ENCODE results near the gene CPXM2.

The CPXM2 gene

DNA sequence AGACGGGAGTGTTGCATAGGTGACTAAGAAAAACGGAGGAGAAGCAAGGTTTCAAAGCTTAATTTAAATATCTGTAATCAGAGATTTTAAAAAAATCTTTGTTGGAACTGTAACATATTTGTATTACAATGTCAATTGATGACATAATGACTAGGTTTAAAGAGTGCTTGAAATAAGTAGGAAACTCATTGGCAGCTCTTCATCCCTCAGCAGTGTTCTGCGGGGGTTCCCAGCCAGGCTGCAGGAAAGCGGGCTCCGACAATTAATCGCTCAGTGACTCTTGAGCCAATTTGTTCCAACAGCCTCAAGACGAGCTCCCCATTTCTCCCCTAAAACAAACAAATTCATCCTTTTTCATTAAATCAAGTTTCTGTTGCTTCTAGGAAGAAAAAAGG is 22.6 kb downstream of the CPXM2 start:
- DNase-seq (ENCODE audit: low read depth): no peak

DNA sequence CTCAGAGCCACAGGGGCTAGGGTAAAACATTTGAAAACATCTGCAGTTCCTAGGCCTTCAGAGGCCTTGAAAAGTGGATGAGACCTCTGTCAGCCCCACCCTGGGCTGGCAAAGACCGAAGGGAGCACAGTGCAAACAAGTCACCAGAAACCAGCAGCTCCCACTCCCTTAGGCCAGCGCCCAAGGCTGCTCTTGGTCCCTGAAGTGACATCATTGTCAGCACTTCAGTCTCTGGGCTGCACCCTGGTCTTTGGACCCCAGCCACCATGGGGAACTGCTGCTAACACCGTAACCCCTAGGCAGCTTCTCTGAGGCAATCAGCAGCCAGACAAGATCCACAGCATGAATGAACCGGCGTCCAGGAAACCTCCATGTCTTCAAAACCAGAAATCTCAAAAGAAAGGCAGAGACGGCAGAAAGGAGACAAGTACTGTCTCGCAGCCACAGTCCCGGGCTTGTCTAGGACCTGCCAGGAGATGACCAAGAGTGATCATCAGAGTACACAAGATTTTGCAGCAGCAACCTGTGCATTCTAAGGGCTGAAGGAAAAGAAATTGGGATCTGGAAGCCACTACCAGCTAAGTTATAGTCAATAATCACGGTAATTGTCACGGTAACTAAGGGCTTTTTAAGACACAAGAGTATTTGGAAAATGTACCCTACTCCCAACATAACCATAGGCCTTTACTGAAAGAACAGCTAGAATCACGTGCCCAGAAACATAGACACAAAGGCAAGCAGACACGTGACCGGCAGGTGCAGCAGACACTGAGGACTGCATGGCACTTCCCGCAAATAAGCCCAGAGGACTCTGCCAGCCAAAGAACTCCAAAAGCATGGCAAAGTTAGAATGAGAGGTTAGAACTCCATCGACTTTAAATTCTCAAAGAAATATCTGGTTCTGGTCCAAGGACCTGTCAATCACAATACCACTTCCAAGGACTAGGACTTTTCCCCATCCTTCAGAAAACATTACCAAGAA is 23.3 kb downstream of the CPXM2 start:
- DNase-seq (ENCODE audit: low read depth): no peak

DNA sequence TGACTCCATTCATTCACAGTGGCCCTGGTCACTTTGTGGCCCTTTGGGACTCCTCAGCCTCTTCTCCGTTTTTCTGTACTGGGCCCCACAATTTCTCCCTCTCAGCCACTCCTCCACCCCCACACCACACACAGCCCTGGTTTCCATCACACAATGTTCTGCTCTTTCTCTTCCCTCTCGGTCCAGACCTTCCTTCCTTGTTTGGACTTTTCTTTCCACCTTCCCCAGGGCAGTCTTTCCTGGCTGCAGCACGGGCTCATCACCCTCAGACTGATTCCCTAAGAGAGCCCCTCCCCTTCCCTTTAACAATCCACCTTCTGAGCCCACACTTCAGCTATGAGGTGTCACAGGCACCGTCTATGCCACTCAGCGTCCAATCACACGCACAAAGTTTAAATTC is 25.7 kb downstream of the CPXM2 start:
- DNase-seq (ENCODE audit: low read depth): no peak

DNA sequence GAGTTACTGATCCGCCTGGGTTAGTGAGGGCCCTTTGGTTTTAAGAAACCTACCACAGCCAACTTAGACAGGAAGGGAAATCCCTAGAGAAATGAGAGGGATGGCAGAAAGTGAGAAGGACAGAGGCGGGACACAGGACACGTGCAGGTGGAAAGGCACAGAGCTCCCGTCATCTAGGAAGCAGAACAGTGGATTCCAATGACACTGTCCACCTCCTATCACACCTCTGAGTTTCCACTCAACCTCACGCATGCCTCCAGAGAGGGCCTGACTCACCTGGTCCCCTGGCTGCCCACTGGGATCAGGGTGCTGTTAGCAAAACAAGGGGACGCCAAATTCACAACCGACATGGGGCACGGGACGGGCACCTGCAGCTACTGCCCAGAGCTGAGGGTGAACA is 26.3 kb downstream of the CPXM2 start:
- DNase-seq (ENCODE audit: low read depth): no peak

DNA sequence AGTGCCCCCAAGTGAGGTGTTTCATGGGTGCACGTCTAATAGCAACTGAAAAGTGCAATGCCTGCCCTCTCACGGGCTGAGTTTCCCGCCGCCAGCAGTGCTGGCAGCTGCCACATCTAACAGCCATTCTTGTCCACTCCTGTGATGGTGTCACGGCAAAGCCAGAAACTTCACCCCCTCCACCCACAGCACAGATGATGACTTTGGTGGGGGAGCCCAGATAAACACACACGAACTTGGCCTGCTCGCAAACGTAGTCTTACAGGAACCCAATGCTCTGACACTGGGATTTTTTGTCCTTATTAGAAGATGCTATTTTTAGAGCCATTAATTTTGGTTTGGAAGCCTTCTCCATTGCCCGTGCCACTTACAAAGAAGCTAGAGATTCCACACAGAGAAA is 26.7 kb downstream of the CPXM2 start:
- no peak for DNase-seq (ENCODE audit: low read depth)

DNA sequence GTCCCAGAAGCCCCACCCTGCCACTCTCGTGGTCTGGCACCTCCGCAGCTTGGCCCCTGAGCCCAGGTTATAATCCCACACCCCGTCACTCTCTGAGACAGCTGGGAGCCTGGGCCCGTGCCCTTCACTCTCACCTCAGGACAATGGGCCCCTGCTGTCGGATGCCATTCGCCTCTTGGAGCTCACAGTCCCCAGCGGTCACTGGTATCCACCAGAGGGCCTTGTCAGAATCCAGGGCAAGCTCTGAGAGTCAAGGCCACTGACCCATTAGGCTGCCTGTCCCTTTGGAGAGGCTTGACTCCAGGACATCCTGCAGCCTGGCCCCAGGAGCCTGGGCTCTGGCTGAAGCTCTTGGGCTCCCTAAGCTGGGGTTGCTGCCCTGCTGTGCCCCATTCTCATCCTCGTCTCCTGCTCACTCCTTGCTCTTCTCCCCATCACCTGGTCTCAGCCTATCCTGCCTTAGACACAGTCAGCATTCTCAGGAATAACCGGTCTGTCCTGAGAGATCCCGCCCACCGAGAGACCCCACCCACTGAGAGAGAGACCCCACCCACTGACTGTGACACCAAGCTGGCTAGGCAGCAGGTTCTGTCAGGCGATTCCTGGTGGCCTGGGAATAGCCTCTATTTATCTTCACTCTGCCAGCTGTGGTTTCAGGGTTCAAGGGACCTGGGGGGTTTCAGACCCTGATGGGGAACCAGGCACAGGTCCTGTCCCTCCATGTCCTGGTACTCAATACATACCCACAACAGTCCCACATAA is 27.7 kb downstream of the CPXM2 start:
- no peak for DNase-seq (ENCODE audit: low read depth)

DNA sequence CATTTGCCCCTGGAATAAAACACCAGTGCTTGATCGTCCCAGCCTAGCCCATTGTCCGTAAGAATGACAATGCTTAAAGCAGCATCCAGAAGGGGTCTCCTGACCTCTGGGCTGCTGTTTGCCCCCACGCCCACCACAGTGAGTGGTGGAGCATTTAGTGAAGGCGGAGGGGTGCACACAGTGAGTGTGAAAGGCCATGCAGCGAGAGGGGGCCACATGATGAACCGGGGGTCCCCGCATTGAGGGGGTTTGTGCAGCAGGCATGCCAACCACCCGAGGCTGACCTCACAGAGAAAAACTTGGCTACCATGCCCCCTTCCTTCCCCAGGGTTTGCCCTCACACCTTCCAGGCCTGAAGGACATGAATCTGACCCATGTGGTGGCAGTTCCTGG is 28.4 kb downstream of the CPXM2 start:
- DNase-seq (ENCODE audit: low read depth): no peak

DNA sequence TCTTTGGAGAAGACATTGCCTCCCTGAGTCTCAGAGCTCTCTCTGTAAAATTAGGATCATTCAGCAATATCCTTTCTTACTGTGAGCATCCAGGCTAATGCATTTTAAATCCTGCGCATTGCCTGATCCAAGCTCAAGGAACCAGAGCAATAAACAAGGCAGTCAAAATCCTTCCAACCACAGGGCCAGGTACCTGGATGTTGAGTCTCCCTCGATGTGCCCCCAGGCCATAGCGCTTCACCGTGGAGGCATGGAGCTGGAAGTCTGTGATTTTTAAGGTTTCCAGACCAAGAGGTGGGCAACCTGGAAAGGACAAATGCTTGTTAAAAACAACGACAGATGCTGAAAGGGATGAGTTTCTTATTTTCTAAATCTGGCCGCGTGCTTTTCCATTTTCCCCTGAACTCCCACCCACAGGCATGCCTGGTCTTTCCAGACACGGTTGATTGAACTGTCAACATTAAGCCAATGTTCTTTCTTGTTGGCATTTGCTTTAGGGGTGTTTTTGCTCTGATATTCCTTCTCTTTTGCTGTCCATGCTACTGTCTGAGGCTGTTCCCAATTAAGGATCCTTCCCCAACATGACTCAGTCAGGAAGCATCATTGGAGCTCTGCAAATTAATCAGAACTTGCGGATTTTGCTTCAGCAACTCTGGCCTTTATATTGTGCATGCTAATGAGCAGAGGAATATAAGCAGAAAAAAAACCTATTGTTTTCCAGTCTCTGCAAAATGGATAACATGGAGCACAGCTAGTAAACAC is 29.0 kb downstream of the CPXM2 start:
- no peak for DNase-seq (ENCODE audit: low read depth)

DNA sequence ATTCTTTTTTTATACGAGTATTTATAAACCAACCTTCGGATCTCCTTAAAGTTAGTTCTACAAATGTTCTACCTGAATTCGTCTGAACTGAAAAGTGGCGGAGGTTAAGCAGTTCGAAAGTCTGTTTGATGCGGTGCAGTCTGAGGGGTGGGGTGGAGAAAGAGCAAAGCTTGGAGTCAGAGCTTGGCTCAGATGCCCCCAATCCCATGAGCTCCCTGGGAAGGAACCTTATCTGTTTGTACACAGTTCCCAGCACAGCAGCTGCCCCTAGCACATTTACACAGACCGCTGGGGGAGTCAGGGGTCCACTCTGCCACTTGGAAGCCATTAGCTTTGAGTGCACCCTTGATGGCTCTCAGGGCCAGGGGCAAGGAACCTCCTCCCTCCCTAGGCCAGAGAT is 30.8 kb downstream of the CPXM2 start:
- no peak for DNase-seq (ENCODE audit: low read depth)

DNA sequence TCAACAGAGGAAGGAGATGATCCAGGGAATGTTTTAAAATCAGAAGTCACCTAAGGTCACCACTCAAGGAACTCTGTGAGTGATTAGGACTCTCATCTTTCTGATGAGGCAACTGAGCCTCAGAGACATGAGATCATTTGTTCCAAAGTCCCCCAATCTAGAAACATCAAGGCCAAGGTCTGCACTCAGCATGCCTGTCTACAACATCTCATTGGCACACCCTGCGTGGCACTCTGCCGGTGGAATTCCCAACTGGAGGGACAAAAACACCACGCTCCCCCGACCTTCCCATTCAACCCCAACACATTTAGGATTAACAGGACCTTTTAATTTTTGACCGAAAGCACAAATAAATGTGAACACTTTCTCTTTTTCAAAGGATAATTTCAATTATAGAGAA is 31.4 kb downstream of the CPXM2 start:
- no peak for DNase-seq (ENCODE audit: low read depth)

DNA sequence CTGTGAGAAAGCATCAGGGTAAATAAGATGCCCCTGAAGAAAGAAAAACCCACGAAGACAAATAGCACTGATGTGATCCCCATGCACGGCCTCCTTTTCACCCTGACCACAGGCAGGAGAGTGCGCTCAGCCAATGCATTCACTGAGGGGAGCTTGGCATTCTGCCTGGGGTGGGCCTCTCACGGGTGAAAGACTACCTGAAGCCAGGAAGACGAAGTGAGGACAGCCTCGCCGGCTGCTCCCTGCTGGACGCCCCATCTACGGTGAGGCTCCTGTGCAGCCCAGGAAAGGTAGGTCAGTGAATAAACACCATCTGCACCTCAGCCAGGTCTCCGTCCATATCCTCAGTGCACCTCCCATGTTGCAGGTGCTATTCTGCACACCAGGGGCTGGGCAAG is 32.0 kb downstream of the CPXM2 start:
- DNase-seq (ENCODE audit: low read depth): no peak

DNA sequence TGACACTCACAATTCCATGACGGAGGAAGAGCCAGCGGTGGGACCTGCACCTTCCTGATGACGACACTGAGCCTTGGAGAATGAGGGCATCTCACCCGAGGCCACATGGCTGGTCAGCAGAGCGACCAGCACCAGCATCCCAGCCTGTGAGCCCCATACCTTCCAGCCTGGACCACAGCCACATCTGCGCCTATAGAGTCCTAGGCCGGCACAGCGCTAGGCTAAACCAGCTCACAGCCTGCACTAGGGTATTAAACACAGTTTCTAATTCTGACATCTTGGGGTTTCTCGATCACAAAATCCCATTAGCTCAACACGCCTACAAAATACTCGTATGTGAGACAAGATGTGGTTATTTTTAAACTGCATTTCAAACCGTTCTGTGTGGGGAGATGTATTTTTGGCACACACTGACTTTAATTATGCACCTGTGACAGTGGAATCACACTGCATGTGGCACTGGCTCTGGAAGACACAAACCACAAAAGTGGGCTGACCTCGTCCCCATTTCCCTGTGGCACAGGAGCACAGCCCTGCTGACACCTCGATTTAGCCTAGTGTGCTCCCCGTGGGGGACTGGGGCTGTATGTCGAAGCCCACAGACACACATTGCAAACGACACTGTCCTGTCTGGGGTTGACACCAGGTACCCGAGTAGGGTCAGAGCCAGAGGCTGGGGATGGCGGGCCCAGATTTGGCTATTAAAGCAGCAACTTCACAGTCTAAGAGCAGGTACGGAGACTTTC is 32.5 kb downstream of the CPXM2 start:
- no peak for DNase-seq (ENCODE audit: low read depth)

DNA sequence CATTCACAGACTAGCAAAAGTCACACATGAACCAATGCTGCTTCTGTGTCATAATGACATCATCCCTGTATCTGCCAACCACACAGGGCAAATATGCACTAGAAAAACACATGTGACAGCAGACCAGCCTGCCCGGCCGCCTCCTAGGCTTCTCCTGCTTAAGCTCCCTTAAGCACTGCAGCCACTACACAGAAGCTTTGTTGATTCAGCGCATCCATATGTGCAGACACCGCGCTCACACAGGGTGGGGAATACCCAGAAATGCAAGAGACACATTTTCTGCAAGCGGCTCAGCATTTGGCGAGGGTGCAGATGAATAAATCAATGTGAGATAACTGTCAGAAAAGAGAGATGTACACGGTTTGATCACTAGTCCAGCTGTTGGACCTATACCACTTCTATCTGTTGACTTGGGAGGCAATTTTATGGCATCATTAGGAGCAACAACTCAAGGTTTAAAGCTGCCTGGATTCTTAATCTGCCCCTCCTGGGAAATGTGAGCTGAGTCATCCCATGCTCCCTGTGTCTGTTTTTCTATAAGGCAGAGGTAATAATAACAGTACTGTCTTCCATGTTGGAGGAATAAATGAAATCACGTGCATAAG is 33.4 kb downstream of the CPXM2 start:
- DNase-seq (ENCODE audit: low read depth): no peak

DNA sequence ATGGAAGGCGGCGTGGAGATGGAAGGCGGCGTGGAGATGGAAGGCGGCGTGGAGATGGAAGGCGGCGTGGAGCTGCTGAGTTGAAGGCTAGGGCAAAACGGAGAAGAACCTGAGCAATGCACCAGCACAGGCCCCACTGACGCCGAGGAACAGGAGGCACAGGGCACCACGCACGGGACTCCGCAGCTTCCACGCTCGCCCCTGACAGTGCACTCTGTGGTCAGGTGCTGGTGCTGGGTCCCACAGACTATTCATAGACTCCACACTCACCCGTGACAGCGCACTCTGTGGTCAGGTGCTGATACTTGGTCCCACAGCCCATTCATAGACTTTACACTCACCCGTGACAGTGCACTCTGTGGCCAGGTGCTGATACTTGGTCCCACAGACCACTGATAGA is 34.0 kb downstream of the CPXM2 start:
- DNase-seq (ENCODE audit: low read depth): no peak

DNA sequence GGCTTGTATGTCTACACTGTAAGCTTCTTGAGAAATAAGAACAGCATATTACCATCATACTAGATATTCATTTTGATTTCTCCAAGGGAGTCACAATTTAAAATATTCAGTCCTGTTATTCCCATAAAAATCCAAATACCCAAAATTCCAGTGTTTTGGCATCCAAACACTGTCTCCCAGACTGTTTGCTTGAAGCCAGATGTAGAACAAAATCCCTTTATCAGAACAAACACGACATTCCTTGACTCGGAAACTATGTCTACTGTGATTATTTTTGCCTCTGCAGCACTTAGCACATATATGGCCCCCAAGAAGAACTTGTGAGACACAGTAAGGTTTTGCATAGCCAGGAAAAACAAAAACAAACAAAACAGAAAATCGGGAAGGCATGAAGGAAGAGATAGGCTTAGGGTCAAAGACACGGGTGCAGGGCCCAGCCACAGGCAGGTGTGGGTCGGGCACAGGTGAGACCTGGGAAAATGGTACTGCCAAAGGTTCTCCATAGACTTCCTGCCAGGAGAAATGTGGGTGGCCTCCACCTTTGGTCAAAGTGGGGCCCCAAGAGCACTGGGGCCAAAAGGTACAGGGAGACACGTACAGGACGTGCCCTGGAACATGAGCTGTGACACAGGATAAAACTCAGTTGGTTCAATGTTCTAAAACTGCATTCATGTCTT is 36.5 kb downstream of the CPXM2 start:
- no peak for DNase-seq (ENCODE audit: low read depth)

DNA sequence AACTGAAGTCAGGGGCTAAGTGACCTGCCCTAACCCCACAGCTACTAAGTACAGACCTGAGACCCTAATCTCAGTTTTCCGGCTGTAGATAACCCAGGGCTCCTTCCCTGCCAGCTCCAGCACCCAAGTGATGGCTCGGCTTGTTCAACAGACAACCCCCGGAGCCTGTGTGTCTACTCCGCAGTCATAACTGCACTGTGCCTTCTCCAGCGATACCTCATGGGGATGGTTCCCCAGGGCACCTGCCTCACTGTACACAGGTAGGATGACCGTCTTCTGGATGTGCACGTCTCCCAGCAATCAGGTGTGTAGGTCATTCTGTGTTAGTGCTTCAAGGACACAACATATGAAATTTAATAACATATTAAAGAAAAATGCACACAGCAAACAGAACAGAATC is 37.1 kb downstream of the CPXM2 start:
- no peak for DNase-seq (ENCODE audit: low read depth)

DNA sequence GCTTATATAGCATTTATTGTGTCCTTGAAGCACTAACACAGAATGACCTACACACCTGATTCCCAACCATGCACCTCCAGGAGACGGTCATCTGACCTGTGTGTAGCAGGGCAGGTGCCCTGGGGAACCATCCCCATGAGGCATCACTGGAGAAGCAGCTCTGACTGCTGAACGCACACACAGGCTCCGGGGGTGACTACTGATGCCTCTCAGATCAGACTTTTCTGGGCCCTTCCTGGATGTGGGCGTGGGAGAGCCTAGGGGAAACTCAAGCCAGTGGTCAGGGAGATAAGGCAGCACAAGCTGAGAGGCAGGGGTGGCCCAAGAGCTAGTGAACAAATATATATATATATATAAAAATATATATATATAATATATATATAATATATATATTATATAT is 37.6 kb downstream of the CPXM2 start:
- DNase-seq (ENCODE audit: low read depth): no peak

DNA sequence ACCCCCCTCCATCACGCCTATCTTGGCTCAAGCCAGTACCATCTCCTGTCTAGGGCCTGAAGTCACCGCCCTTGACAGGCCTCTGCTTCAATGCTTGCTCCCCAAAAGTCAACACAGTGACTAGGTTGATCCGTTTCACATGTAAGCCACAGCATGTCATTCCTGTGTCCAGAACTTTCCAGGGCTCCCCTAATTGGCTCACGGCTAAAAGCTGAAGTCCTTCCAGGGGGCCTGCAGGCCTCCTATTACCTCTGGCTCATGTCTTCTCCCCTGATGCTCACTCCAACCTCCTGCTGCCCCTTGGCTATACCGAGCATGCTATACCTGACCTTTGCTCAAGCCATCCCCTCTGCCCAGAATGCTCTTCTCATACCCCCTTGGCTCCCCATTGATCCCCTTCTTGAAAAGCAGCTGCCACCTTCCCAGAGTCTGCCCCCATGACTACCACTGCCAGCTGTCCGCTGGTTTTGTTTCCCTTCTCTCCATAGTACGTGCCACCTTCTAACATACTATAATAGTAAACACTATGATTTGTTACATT is 39.1 kb downstream of the CPXM2 start:
- no peak for DNase-seq (ENCODE audit: low read depth)

DNA sequence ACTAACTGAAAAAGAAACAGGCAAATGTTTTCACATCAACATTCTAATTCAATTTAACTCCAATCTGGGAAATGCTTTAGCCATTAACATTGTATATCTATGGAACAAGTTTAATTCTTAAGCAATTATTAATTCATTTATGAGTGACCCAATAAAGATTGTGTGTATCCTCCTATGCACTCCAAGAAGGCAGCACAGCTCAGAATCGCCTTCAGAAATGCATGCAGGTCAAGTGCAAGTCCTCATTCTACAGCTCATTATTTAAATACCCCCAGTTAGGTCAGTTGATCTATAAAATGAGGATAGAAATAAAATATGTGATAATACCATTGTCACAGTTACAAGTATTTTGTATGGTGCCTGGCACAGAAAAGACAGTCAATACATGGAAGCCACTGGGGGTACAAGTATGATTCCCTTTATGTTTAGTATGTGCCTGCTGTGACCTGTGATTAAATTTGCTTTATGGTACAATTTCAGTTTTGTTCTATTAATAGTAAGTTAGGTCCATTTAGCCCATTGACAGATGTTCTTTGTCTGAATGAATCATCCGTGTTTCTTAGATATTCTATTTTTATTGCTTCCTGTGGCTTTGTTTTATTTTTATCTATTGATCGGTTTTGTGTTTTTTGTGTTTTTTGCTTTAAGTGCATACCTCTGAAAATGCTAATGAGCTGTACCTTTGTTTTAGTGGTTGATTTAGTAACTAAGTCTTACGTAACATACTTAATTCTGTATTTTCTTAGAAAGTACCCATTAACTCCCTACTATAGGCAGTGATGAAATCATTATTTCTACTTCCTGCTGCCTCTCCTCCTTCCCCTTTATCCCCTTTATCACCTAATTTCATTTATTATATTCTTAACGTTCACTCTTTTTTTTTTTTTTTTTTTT is 42.8 kb downstream of the CPXM2 start:
- DNase-seq (ENCODE audit: low read depth): no peak
